ENCODE measurements around the gene CEMIP. TPM values are rescaled to one million over a fixed set of nuclear protein-coding genes. Genes with fewer than 3 reads are reported as not detected.

Gene CEMIP
- total RNA-seq, 4 donors from 2014 or later, result 0.11 to 2.0 (median 0.98) TPM

DNA sequence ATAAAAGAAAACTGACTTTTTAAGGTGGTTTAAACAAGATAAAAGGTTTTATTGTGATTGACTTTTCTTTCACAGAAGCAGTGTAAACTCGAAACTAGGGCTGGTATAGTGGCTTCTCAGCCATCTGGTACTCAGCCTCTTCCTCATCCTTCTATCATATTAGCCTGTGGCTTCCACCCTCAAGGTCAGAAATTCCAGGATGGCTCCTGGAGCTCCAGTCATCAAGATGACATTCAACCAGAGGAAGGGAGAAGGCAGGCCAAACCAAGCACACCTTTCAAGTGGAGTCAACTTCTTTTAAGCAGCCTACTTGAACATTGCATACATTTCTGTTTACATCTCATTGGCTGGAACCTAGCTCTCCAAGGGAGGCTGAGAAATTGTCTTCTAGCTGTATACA is 211.8 kb downstream of the CEMIP start:
- Histone ChIP-seq H3K9me3 (no peaks in the 10 kb centered on the region), H3K36me3 (no peaks in the 10 kb centered on the region), H3K27me3 (no peaks in the 10 kb centered on the region), H3K27ac (peak overlapping the region; percentile 90 to 97 (median 96)), H3K4me1 (peaks cover 32 to 36% of the 10 kb centered on the region in 2 donors), H3K4me3 (replicated peaks in 1 of 3) (no peak overlapping the region)
- 83 to 88% methylated on average over 1 of the region's 1 CpG for WGBS, 2 donors
- no peak for DNase-seq
- TF ChIP-seq, protein P1, sequence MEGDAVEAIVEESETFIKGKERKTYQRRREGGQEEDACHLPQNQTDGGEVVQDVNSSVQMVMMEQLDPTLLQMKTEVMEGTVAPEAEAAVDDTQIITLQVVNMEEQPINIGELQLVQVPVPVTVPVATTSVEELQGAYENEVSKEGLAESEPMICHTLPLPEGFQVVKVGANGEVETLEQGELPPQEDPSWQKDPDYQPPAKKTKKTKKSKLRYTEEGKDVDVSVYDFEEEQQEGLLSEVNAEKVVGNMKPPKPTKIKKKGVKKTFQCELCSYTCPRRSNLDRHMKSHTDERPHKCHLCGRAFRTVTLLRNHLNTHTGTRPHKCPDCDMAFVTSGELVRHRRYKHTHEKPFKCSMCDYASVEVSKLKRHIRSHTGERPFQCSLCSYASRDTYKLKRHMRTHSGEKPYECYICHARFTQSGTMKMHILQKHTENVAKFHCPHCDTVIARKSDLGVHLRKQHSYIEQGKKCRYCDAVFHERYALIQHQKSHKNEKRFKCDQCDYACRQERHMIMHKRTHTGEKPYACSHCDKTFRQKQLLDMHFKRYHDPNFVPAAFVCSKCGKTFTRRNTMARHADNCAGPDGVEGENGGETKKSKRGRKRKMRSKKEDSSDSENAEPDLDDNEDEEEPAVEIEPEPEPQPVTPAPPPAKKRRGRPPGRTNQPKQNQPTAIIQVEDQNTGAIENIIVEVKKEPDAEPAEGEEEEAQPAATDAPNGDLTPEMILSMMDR (IDR thresholded peaks at IDR 0.05), result no peak
- no peak for TF ChIP-seq POLR2A (IDR thresholded peaks at IDR 0.05)
- intact Hi-C loops (cut with DNase I), result no loop called here

DNA sequence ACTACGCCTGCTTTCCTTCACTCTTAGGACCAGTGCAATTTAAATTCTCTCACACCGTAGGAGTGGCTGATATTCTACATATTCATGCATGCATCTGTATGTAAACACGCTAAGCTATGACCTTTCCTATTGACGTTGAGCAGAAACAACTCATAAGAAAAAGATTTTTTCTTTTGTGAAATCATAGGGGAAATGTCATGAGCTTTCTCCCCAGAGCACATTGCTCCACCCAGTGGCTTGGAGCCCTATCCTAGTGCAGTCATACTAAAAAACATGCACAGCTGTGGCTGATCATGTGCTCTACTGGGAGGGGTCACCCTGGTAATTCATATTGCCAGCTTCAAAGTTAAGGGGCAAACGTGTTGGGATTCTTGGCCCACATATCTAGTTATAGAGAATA is 212.3 kb downstream of the CEMIP start:
- Histone ChIP-seq H3K4me3 (replicated peaks in 1 of 3) (no peak overlapping the region), H3K27ac (peak overlapping the region; percentile 39 to 97 (median 96)), H3K27me3 (no peaks in the 10 kb centered on the region), H3K9me3 (no peaks in the 10 kb centered on the region), H3K36me3 (no peaks in the 10 kb centered on the region), H3K4me1 (peaks cover 30 to 35% of the 10 kb centered on the region in 2 donors)
- DNase-seq, result no peak
- intact Hi-C loops (cut with DNase I), result no loop called here
- 73 to 75% methylated on average over 5 of the region's 5 CpGs for WGBS, 2 donors
- TF ChIP-seq, protein P1 (IDR thresholded peaks at IDR 0.05), result no peak
- TF ChIP-seq POLR2A (IDR thresholded peaks at IDR 0.05), result no peak

DNA sequence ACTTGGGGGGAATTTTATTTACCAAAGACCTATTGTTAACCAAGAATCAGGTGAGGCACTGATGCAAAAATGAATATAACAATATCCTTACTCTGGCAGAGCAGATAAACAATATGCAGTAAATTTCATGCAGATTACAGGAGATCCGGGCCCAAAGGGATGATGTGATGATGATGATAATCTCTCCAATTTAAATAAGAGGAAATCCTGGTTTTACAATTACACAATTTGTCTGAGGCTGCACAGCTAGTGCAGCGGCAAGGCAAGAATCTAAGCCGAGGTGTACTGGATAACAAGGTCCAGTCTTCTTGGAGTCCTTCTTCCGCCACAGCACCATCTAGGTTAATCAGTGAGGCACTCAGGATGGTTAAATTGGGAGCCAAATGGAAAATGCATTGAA is 212.8 kb downstream of the CEMIP start:
- Histone ChIP-seq H3K27ac (no peak overlapping the region), H3K27me3 (no peaks in the 10 kb centered on the region), H3K4me3 (replicated peaks in 1 of 3) (no peak overlapping the region), H3K9me3 (no peaks in the 10 kb centered on the region), H3K4me1 (peaks cover 29 to 30% of the 10 kb centered on the region in 2 donors), H3K36me3 (no peaks in the 10 kb centered on the region)
- TF ChIP-seq POLR2A (IDR thresholded peaks at IDR 0.05), result no peak
- TF ChIP-seq, protein P1 (IDR thresholded peaks at IDR 0.05), result no peak
- intact Hi-C loops (cut with DNase I), result no loop called here
- 85 to 91% methylated on average over 4 of the region's 4 CpGs for WGBS, 2 donors
- DNase-seq, result no peak

DNA sequence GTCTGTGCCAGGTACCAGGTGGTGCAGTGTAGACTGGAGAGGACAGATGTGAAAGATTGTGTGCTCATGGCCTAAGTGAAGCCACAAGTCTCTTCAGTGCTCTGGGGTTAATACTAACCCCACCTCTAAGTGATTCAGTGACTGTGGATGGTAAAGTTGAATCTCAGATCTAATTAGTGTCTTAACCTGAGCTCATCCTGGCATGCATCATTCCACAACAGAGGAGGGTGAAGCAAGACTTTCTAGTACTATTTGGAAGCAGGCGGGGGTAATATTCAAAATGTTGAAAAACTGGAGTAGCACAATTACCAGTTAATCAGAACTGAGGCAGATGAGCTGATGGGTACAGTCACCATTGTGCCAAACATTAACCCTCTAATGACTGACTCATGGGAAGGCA is 213.3 kb downstream of the CEMIP start:
- intact Hi-C loops (cut with DNase I), result no loop called here
- no peaks in the 10 kb centered on the region for H3K9me3 ChIP-seq
- no peaks in the 10 kb centered on the region for H3K36me3 ChIP-seq
- peaks cover 25% of the 10 kb centered on the region in 2 donors for H3K4me1 ChIP-seq
- no peak for DNase-seq
- no peak overlapping the region for H3K4me3 ChIP-seq (replicated peaks in 1 of 3)
- WGBS, 2 donors, result 100% methylated on average over 1 of the region's 1 CpG
- no peaks in the 10 kb centered on the region for H3K27me3 ChIP-seq
- H3K27ac ChIP-seq, result no peak overlapping the region
- TF ChIP-seq, protein P1 (IDR thresholded peaks at IDR 0.05), result no peak
- TF ChIP-seq POLR2A (IDR thresholded peaks at IDR 0.05), result no peak

DNA sequence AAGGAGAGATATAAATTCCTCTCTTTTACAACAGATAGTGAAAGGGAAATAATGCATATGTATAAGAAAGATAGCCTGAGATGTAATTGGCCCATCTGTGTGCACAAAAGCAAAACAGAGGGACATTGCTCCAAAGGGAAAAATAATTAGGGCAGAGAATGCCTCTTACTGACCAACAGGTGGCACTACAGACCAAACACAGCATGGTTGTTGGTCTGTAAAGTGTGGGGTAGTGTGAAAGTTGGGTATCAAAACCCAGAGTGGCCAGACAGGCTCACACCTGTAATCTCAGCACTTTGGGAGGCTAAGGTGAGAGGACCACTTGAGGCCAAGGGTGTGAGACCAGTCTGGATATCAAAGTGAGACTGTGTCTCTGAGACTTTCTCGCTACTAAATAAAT is 217.1 kb downstream of the CEMIP start:
- TF ChIP-seq POLR2A (IDR thresholded peaks at IDR 0.05), result no peak
- TF ChIP-seq, protein P1 (IDR thresholded peaks at IDR 0.05), result peak in 1 of 6 experiments; percentile 22
- intact Hi-C loops (cut with DNase I), result no loop called here

More for the DNA sequence above, 217.1 kb downstream of the CEMIP start:
- H3K27ac ChIP-seq, result no peak overlapping the region
- 94 to 100% methylated on average over 1 of the region's 1 CpG for WGBS, 2 donors
- DNase-seq, result no peak
- no peaks in the 10 kb centered on the region for H3K36me3 ChIP-seq
- H3K9me3 ChIP-seq, result no peaks in the 10 kb centered on the region
- no peak overlapping the region for H3K4me3 ChIP-seq (replicated peaks in 1 of 3)
- peaks cover 5 to 6% of the 10 kb centered on the region in 2 donors for H3K4me1 ChIP-seq
- no peaks in the 10 kb centered on the region for H3K27me3 ChIP-seq
